GM21576 (cell line): ENCODE results near the gene MRPS26.
"Not testable (repeated sequence)": the region's sequence is repeated elsewhere in the genome, so short reads cannot be mapped to it uniquely, and the experiment has no call there.

Experiments used
- ATAC-seq: cut with Tn5 transposase; IDR thresholded peaks from one replicate; pipeline ENCODE4 v1.9.1; 2021; ENCODE audit warnings: mild to moderate bottlenecking, moderate library complexity; ENCODE audit not compliant: unreplicated experiment

The MRPS26 gene

DNA sequence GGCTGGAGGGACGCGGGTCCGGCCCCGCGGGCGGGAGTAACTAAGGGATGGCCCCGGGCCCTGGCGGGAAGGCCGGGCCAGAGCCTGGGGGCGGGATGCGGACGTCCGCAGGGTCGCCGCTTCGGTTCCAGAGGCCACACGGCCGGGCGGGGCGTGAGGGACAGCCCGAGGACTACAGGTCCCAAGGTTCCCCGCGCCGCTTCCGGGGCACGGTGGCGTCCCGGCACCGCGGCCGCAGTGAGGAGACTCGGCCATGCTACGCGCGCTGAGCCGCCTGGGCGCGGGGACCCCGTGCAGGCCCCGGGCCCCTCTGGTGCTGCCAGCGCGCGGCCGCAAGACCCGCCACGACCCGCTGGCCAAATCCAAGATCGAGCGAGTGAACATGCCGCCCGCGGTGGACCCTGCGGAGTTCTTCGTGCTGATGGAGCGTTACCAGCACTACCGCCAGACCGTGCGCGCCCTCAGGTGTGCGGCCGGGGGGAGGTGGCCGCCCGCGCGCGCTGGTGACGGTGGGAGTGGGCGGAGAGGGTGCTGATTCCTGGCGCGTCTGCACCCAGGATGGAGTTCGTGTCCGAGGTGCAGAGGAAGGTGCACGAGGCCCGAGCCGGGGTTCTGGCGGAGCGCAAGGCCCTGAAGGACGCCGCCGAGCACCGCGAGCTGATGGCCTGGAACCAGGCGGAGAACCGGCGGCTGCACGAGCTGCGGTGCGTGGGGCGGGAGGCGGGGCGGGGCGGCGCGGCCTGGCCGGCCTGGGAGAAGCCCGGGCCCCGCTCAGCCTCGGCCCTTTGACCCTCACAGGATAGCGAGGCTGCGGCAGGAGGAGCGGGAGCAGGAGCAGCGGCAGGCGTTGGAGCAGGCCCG, at the start of gene MRPS26:
Gene MRPS26 (plus strand): TSS at position 237 of the 861 bp plus-strand sequence. CDS start 17 bp downstream, at position 254.
- ATAC-seq, result peak; percentile 86

- no peak for ATAC-seq
Measured at GRCh38 chr20:2998728-2999127, 47.1 kb upstream of the MRPS26 start.

GRCh38 chr20:3000852-3001523, 44.9 kb upstream of the MRPS26 start:
- no peak for ATAC-seq

DNA sequence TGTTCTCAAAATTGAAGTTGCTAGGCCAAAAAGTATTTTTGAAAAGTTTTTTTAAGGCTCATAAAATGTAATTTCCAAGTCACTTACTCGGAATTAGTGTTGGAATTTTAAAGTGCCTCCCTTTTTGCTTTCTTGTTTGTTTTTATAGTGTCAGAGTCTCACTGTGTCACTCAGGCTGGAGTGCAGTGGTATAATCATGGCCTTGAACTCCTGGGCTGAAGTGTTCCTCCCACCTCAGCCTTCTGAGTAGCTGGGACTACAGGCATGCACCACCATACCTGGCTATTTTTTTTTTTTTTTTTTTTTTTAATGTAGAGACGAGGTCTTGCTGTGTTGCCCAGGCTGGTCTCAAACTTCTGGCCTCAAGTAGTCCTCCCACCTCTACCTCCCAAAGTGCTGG, 42.4 kb upstream of the MRPS26 start:
- no peak for ATAC-seq

GRCh38 chr20:3010985-3011723, 34.7 kb upstream of the MRPS26 start:
- no peak for ATAC-seq

DNA sequence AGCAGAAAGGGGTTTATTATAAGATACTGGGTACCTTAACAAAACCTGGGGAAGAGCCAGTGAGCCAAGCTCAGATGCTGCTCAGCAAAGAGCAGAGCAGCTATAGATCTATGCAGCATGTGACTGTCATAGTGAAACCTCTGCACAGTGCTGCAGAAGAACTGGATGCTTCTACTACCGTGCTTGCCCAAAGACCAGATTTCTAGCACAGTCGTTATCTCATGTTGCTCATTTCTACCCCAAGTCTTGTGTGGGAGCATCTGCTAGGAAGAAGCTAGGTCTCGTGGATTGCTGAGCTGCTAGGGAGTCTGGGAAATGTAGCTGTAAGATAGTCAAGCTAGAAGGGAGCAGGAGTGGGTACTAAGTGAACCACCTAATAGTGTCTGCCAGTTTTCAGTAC, 34.1 kb upstream of the MRPS26 start:
- no peak for ATAC-seq

- ATAC-seq, result no peak
Measured at GRCh38 chr20:3013771-3014170, 32.1 kb upstream of the MRPS26 start.

DNA sequence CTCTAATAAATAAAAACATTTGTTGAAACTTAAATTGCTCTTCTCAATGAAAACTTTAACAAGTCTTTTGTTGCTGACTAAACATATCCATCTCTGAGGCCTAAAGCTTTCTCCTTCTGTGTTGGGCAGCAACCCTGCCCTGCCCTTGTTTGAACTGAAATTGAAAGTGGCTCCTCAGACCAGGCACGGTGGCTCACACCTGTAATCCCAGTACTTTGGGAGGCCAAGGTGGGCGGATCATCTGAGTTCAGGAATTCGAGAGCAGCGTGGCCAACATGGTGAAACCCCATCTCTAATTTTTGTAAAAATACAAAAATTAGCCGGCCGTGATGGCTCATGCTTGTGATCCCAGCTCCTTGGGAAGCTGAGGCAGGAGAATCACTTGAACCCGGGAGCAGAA, 31.7 kb upstream of the MRPS26 start:
- no peak for ATAC-seq

DNA sequence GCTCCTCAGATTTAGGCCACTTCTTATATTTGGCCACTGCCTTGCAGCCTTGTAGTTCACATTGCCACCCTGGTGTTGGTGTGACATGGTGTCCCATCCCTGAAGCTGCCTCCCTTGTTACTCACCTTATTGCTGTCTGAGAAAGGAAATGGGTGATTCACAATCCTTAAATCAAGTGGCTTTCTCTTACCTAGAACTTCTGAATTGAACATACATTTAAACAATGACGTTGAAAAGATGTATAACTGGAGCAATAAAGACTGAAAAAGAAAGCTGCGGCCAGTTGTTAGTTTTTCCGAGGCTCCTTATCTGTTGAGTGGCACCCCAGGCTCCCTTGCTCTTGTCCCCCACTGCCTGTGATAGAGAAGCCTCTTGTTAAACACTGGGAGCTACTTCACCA, 31.2 kb upstream of the MRPS26 start:
- no peak for ATAC-seq

DNA sequence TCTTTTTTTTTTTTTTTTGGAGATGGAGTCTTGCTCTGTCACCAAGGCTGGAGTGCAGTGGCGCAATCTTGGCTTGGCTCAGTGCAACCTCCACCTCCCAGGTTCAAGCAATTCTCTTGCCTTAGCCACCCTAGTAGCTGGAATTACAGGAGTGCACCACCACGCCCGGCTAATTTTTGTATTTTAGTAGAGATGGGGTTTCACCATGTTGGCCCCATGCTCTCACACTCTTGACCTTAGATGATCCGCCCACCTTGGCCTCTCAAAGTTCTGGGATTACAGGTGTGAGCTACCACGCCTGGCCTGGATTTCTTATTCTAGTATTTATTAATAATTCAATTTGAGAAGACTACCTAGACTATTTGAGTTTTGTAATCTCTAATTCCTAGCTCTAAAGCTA, 30.6 kb upstream of the MRPS26 start:
- not testable (repeated sequence) for ATAC-seq

- ATAC-seq, result no peak
Measured at GRCh38 chr20:3021327-3021726, 24.5 kb upstream of the MRPS26 start.

DNA sequence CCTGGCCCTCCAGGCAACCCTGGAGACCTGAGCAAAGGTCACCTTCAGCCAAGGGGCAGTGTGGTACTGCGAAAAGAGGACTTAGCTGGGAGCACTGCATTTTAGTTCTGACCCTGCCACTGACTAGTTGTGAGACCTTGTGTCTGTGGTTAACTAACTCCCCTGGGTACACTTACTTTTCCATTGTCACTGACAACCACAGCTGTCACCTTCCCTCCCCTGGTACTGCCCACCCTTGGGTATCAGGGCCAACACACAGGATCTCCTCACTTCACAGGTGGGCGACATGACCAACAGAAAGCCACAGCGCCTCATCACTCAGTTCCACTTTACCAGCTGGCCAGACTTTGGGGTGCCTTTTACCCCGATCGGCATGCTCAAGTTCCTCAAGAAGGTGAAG, 24.1 kb upstream of the MRPS26 start:
- no peak for ATAC-seq

GRCh38 chr20:3022559-3023490, 23.0 kb upstream of the MRPS26 start:
- not testable (repeated sequence) for ATAC-seq

DNA sequence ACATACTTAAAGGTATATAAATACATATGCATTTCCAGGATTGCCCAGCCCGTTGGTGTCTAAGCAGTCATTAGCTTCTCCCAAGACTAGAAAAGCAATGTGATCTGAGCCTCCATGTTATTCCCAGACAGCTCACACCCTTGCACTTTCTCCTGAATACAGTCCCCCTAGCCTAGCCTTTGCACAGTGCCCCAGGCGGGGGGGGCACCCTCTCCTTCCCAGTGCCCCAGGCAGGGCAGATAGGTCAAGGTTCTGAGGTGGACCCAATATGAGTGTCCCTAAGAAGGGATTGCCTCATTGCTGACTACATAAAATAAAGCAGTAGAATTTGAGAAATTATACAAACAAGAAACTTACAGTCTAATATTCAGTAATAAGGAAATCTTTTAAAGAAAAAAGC, 17.9 kb upstream of the MRPS26 start:
- no peak for ATAC-seq

- no peak for ATAC-seq
Measured at GRCh38 chr20:3031524-3032147, 14.2 kb upstream of the MRPS26 start.

- ATAC-seq, result no peak
Measured at GRCh38 chr20:3032624-3033023, 13.2 kb upstream of the MRPS26 start.

- ATAC-seq, result no peak
Measured at GRCh38 chr20:3037654-3038053, 8.2 kb upstream of the MRPS26 start.

- no peak for ATAC-seq
Measured at GRCh38 chr20:3038454-3038853, 7.4 kb upstream of the MRPS26 start.

- ATAC-seq, result no peak
Measured at GRCh38 chr20:3039426-3039825, 6.4 kb upstream of the MRPS26 start.

GRCh38 chr20:3040086-3040485, 5.8 kb upstream of the MRPS26 start:
- no peak for ATAC-seq
